ENCODE data around the gene CFAP65.

DNA sequence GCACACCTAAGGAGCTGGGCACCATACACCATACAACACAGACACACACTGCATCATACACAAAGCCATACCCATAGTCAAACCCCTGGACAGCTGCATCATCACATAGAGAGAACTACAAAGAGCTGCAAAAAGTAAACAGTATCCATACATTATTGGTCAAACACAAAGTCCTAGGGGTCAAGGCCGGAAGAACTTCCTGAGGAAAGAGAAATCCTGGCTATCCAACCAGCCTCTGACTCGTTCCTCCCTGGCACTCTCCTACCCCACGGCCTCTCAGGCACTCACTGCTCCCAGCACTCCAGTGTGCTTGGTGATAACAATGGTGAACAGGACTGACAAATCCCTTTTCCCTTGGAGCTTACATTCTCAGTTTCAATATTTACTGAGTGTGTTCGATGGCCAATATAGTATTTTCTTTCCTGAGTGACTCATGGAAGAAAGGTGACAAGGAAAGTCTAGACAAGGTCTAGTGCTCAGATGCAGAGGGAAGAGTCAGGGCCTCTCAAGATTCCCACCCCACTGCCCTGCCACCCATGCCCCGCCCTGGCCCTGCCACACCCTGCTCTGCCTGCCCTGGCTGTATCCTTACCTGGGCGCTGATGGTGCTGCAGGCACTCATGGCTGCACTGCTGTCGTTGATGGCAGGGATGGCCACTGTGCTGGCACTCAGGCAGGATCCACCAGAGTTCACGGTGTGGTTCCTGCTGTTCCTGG, 3.4 kb downstream of the CFAP65 start:
- TF ChIP-seq, protein P1, sequence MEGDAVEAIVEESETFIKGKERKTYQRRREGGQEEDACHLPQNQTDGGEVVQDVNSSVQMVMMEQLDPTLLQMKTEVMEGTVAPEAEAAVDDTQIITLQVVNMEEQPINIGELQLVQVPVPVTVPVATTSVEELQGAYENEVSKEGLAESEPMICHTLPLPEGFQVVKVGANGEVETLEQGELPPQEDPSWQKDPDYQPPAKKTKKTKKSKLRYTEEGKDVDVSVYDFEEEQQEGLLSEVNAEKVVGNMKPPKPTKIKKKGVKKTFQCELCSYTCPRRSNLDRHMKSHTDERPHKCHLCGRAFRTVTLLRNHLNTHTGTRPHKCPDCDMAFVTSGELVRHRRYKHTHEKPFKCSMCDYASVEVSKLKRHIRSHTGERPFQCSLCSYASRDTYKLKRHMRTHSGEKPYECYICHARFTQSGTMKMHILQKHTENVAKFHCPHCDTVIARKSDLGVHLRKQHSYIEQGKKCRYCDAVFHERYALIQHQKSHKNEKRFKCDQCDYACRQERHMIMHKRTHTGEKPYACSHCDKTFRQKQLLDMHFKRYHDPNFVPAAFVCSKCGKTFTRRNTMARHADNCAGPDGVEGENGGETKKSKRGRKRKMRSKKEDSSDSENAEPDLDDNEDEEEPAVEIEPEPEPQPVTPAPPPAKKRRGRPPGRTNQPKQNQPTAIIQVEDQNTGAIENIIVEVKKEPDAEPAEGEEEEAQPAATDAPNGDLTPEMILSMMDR (IDR thresholded peaks at IDR 0.05), result no peak
- TF ChIP-seq, protein P2, sequence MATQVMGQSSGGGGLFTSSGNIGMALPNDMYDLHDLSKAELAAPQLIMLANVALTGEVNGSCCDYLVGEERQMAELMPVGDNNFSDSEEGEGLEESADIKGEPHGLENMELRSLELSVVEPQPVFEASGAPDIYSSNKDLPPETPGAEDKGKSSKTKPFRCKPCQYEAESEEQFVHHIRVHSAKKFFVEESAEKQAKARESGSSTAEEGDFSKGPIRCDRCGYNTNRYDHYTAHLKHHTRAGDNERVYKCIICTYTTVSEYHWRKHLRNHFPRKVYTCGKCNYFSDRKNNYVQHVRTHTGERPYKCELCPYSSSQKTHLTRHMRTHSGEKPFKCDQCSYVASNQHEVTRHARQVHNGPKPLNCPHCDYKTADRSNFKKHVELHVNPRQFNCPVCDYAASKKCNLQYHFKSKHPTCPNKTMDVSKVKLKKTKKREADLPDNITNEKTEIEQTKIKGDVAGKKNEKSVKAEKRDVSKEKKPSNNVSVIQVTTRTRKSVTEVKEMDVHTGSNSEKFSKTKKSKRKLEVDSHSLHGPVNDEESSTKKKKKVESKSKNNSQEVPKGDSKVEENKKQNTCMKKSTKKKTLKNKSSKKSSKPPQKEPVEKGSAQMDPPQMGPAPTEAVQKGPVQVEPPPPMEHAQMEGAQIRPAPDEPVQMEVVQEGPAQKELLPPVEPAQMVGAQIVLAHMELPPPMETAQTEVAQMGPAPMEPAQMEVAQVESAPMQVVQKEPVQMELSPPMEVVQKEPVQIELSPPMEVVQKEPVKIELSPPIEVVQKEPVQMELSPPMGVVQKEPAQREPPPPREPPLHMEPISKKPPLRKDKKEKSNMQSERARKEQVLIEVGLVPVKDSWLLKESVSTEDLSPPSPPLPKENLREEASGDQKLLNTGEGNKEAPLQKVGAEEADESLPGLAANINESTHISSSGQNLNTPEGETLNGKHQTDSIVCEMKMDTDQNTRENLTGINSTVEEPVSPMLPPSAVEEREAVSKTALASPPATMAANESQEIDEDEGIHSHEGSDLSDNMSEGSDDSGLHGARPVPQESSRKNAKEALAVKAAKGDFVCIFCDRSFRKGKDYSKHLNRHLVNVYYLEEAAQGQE (IDR thresholded peaks at IDR 0.05; ENCODE audit: insufficient read depth in 1 of 2, low read depth in 2 of 2, low read length in 1 of 2), result no peak
- TF ChIP-seq TCF7L2 (IDR thresholded peaks at IDR 0.05; ENCODE audit: low read depth, low read length), result no peak
- TF ChIP-seq POLR2AphosphoS5 (IDR thresholded peaks at IDR 0.05; ENCODE audit: low read depth, low read length), result no peak
- TF ChIP-seq SIN3A (IDR thresholded peaks at IDR 0.05; ENCODE audit: borderline replicate concordance, insufficient read depth, low read depth, low read length), result no peak

Data from Panc1 (cell line).